Ishikawa (cell line): Measurements from ENCODE around the gene EQTN.

Experiments used
- CEBPB ChIP-seq: IDR thresholded peaks from 2 replicates; pipeline ENCODE4 v1.6.1; 2012
- CREB1 ChIP-seq: IDR thresholded peaks from 2 replicates; pipeline ENCODE4 v1.6.1; 2012; ENCODE audit warnings: low read depth
- EGR1 ChIP-seq: IDR thresholded peaks from 2 replicates; pipeline ENCODE4 v1.6.1; 2012
- EP300 ChIP-seq: IDR thresholded peaks from 2 replicates; pipeline ENCODE4 v1.6.1; 2012; ENCODE audit warnings: borderline replicate concordance
- FOXM1 ChIP-seq: IDR thresholded peaks from 2 replicates; pipeline ENCODE4 v1.6.1; 2012; ENCODE audit warnings: low read depth, borderline replicate concordance
- MAX ChIP-seq: IDR thresholded peaks from 2 replicates; pipeline ENCODE4 v1.6.1; 2012
- RAD21 ChIP-seq: IDR thresholded peaks from 2 replicates; pipeline ENCODE4 v1.6.1; 2012; ENCODE audit warnings: low read depth
- TAF1 ChIP-seq: IDR thresholded peaks from 2 replicates; pipeline ENCODE4 v1.6.1; 2012; ENCODE audit warnings: low read depth, mild to moderate bottlenecking
- TCF12 ChIP-seq: IDR thresholded peaks from 2 replicates; pipeline ENCODE4 v1.6.1; 2012; ENCODE audit warnings: low read depth
- TEAD4 ChIP-seq: IDR thresholded peaks from 2 replicates; pipeline ENCODE4 v1.6.1; 2012
- YY1 ChIP-seq: IDR thresholded peaks from 2 replicates; pipeline ENCODE4 v1.6.1; 2012; ENCODE audit warnings: low read depth
- ZBTB7A ChIP-seq: IDR thresholded peaks from 2 replicates; pipeline ENCODE4 v1.6.1; 2012; ENCODE audit warnings: low read depth
- TF ChIP-seq, protein P1 (sequence below): IDR thresholded peaks from 2 replicates; pipeline ENCODE4 v1.6.1; 2012; ENCODE audit warnings: low read depth, mild to moderate bottlenecking
- TF ChIP-seq, protein P2 (sequence below): IDR thresholded peaks from 2 replicates; pipeline ENCODE4 v1.6.1; 2012

DNA sequence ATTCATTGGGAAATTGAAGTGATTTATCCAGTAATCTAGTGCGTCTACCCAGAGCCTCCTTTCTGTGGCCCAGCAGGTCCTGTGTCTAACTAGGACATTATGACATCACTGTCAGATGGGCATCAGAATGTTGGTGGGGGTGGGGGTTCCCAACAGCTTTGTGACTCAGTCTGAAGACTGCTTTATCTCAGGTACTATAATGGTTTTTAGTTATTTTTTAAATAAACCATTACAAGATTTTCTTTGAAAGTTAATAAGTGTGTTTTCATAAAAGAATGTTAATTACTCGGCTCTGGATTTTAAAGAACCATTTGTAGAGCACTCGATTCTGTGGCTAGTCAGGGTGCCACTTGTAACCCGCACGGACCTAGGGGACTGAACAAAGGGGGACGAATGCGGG is at the start of gene EQTN:
- TF ChIP-seq EP300 (no peak), YY1 (no peak), MAX (no peak), TCF12 (no peak), TAF1 (no peak), RAD21 (no peak), ZBTB7A (no peak), FOXM1 (no peak), CEBPB (no peak), TEAD4 (no peak), CREB1 (no peak), EGR1 (no peak)
- TF ChIP-seq, protein P1, sequence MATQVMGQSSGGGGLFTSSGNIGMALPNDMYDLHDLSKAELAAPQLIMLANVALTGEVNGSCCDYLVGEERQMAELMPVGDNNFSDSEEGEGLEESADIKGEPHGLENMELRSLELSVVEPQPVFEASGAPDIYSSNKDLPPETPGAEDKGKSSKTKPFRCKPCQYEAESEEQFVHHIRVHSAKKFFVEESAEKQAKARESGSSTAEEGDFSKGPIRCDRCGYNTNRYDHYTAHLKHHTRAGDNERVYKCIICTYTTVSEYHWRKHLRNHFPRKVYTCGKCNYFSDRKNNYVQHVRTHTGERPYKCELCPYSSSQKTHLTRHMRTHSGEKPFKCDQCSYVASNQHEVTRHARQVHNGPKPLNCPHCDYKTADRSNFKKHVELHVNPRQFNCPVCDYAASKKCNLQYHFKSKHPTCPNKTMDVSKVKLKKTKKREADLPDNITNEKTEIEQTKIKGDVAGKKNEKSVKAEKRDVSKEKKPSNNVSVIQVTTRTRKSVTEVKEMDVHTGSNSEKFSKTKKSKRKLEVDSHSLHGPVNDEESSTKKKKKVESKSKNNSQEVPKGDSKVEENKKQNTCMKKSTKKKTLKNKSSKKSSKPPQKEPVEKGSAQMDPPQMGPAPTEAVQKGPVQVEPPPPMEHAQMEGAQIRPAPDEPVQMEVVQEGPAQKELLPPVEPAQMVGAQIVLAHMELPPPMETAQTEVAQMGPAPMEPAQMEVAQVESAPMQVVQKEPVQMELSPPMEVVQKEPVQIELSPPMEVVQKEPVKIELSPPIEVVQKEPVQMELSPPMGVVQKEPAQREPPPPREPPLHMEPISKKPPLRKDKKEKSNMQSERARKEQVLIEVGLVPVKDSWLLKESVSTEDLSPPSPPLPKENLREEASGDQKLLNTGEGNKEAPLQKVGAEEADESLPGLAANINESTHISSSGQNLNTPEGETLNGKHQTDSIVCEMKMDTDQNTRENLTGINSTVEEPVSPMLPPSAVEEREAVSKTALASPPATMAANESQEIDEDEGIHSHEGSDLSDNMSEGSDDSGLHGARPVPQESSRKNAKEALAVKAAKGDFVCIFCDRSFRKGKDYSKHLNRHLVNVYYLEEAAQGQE: no peak
- TF ChIP-seq, protein P2, sequence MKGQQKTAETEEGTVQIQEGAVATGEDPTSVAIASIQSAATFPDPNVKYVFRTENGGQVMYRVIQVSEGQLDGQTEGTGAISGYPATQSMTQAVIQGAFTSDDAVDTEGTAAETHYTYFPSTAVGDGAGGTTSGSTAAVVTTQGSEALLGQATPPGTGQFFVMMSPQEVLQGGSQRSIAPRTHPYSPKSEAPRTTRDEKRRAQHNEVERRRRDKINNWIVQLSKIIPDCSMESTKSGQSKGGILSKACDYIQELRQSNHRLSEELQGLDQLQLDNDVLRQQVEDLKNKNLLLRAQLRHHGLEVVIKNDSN: no peak
